HEK293 (cell line): ENCODE measurements around the gene MSANTD3.

ENCODE experiments used
- GLIS2 ChIP-seq: fragments of 450-650 bp; formaldehyde crosslinking; IDR thresholded peaks from 2 replicates; pipeline ENCODE4 v1.5.1; 2016; ENCODE audit warnings: missing biosample characterization, missing genetic modification characterization
- SCRT2 ChIP-seq: fragments of 450-650 bp; formaldehyde crosslinking; IDR thresholded peaks from 2 replicates; pipeline ENCODE4 v1.5.1; 2016; ENCODE audit warnings: missing biosample characterization, missing genetic modification characterization
- SP2 ChIP-seq: fragments of 450-650 bp; formaldehyde crosslinking; IDR thresholded peaks from 2 replicates; pipeline ENCODE4 v1.5.1; 2016; ENCODE audit warnings: missing biosample characterization, missing genetic modification characterization
- ZNF211 ChIP-seq: fragments of 450-650 bp; formaldehyde crosslinking; IDR thresholded peaks from 2 replicates; pipeline ENCODE4 v1.5.1; 2016; ENCODE audit warnings: low read depth, missing biosample characterization, missing genetic modification characterization
- ZNF529 ChIP-seq: fragments of 450-650 bp; formaldehyde crosslinking; IDR thresholded peaks from 2 replicates; pipeline ENCODE4 v1.5.1; 2017; ENCODE audit warnings: missing genetic modification characterization, missing biosample characterization; ENCODE audit not compliant: insufficient replicate concordance
- ZNF560 ChIP-seq: fragments of 450-650 bp; formaldehyde crosslinking; IDR thresholded peaks from 2 replicates; pipeline ENCODE4 v1.5.1; 2017; ENCODE audit warnings: missing biosample characterization, missing genetic modification characterization, borderline replicate concordance
- TF ChIP-seq, protein P1 (sequence below): fragments of 450-650 bp; formaldehyde crosslinking; IDR thresholded peaks from 2 replicates; pipeline ENCODE4 v1.5.1; 2016; ENCODE audit warnings: missing biosample characterization, missing genetic modification characterization
- TF ChIP-seq, protein P2 (sequence below): IDR thresholded peaks from 2 replicates; pipeline ENCODE4 v1.6.1; 2011; ENCODE audit warnings: mild to moderate bottlenecking, low read depth, low read length, borderline replicate concordance

DNA sequence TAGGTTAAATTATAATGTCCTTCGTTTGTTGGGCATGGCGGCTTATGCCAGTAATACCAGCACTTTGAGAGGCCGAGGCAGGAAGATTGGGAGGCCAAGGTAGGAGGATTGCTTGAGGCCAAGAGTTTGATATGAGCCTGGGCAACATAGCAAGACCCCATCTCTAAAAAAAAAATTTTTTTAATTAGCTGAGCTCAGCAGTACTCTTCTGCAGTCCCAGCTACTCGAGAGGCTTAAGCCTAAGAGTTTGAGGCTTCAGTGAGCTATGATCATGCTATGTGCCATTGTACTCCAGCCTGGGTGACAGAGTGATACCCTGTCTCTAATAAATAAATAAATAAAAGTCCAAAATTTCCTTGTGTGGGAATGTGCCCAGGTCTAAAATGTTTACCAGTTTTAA, 9.1 kb upstream of the MSANTD3 start:
- TF ChIP-seq ZNF560 (tag by site-specific recombination) (no peak), SCRT2 (no peak), ZNF211 (tag by site-specific recombination) (no peak), SP2 (tag by site-specific recombination) (no peak), ZNF529 (tag by site-specific recombination) (no peak), GLIS2 (tag by site-specific recombination) (no peak)
- TF ChIP-seq, protein P1, sequence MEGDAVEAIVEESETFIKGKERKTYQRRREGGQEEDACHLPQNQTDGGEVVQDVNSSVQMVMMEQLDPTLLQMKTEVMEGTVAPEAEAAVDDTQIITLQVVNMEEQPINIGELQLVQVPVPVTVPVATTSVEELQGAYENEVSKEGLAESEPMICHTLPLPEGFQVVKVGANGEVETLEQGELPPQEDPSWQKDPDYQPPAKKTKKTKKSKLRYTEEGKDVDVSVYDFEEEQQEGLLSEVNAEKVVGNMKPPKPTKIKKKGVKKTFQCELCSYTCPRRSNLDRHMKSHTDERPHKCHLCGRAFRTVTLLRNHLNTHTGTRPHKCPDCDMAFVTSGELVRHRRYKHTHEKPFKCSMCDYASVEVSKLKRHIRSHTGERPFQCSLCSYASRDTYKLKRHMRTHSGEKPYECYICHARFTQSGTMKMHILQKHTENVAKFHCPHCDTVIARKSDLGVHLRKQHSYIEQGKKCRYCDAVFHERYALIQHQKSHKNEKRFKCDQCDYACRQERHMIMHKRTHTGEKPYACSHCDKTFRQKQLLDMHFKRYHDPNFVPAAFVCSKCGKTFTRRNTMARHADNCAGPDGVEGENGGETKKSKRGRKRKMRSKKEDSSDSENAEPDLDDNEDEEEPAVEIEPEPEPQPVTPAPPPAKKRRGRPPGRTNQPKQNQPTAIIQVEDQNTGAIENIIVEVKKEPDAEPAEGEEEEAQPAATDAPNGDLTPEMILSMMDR: no peak
- TF ChIP-seq, protein P2, sequence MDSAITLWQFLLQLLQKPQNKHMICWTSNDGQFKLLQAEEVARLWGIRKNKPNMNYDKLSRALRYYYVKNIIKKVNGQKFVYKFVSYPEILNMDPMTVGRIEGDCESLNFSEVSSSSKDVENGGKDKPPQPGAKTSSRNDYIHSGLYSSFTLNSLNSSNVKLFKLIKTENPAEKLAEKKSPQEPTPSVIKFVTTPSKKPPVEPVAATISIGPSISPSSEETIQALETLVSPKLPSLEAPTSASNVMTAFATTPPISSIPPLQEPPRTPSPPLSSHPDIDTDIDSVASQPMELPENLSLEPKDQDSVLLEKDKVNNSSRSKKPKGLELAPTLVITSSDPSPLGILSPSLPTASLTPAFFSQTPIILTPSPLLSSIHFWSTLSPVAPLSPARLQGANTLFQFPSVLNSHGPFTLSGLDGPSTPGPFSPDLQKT: no peak
